ENCODE measurements around the gene SRD5A3.

The SRD5A3 gene

GRCh38 chr4:55378617-55379467 lies 32.8 kb downstream of the SRD5A3 start:
- no peak for DNase-seq

DNA sequence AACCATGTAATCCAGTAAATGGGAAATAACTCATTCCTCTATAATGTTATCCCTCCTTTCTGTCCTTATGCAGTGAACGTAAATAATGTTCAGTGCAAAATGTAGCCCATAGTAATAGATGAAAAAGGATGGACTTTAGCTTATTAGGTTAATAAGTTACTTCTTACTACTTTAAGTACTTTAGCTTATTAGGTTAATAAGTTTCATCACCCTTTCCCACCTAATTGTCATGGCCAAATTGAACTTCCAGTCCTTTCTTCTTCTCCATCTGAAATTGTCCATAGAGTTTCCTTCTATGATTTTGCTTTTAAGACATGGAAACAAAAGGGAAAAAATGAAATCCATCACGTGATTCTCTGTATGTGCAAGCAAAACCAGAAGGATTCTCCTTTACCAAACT lies 34.5 kb downstream of the SRD5A3 start:
- DNase-seq: no peak

- no peak for DNase-seq
These were observed 35.5 kb downstream of the SRD5A3 start for GRCh38 chr4:55381502-55381901.

GRCh38 chr4:55382488-55383003 lies 36.5 kb downstream of the SRD5A3 start:
- DNase-seq: no peak

DNA sequence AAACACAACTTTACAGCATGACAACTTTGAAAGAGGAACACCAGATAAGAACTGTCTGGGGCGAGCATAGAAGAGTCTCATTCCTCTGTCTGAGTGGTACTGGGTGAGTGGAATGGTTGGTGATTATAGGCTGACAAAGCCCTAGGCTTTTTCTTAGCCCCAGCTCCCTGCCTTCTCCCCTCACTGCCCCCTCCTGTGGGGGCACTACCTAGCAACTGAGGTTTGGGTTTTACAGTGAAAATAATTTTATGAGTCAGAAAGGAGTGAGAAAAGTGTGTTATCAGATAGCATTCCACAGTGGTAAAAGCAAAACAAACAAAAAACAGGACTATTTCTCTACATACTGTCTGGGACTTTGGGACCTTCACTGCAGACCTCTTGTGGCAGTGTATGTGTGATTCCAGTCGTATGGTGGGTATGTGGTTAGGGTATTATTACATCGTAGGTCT lies 39.2 kb downstream of the SRD5A3 start:
- no peak for DNase-seq

GRCh38 chr4:55386073-55386472 lies 40.0 kb downstream of the SRD5A3 start:
- no peak for DNase-seq

DNA sequence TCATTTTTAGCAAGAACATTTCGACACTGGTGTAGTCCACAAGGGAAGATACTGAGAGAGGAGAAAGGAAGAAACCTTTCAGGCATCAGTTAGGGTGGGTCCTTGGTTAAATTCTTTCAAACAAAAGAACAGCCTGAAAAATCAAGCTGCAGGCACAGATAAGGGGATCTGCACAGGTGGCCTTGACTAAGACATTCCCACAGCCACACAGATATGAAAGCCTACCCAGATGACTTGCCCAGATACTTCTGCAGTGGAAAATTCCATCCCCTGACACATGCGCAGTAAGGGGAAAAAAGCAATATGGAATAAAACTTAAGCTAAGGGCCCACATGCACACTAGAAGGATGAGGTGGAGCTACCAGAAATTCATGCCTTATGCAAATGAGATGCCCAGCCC lies 40.8 kb downstream of the SRD5A3 start:
- no peak for DNase-seq

DNA sequence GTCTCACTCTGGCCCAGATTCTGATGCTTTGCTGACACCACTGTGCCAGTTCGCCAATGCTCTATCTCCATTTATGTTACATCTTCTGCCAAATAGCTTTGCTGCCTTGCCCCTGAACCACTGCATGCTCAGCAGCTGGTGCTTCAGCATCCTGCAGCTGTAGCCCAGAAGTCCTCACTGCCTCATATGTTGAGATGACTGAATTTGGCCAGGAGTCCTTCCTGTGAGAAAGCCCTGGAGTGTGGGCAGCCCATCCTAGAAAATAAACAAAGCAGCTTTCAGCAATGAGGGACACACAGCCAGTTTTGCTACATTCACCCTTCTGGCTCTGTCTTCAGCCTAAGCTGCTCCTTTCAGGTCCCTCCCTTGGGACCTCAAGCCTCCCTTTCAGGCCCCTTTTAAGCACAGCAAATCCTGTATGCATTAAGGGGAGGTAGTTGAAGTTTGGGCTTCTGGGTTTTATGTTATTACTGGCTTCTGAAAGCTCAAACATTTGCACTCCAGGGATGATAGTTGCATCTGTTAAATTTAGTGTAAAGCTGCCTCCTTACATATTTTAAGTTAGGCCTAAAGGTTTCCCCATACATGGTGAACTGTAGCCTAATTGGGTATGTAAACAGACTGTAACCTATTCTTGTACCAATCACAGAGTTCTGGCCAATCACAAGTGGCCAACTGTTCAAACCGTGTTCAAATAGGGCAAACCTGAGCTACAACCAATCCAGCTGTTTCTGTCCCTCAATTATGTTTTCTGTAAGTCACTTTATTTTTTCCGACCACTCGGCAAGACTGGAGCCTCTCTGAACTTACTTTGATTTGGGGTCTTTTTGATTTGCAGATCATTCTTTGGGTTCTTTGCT lies 47.6 kb downstream of the SRD5A3 start:
- no peak for DNase-seq

GRCh38 chr4:55395218-55395528 lies 49.1 kb downstream of the SRD5A3 start:
- no peak for DNase-seq

- peak; percentile 75 to 92 (median 83) for DNase-seq
These were observed 49.7 kb downstream of the SRD5A3 start, which contains the start of gene TMEM165 for GRCh38 chr4:55395529-55396307. TMEM165 (plus strand) TSS chr4:55395957; CDS start chr4:55396190, 233 bp downstream.

DNA sequence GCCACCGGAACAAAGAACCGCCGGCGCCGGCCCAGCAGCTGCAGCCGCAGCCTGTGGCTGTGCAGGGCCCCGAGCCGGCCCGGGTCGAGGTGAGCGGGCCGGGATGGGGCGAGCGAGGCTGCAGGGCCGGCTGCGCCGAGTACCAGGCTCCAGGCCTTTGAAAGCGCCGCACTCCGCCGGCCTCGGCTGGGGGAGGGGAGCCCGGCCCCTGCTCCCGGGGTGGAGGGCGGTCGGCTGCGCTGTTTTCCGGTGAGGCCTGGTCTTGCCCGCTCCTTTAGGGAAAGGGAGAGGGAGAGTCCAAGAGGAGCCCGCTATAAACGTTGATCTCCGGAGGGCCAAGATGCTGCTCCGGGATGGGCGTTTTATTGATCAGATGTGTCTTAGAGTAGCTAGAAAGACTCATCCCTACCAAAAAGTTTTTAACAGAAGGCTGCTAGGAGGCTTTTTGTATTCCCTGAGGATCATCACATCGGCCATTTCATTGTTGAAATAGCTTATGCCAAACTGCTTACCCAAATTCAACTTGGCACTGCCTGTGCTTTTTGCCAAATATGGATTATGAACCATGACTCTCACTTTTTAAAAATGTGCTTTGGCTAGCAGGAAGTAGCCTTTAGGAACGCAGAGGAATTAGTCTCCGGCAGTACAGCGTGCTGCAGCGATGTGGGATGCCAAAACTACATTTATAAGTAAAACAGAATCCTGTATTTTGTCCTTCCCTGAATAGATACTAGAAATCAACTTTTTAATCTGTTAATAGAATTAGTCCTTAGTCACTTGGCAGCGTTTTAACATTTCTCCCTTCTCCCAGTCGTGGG lies 50.5 kb downstream of the SRD5A3 start:
- peak in 4 of 5 donors; percentile 12 to 17 (median 14) for DNase-seq

DNA sequence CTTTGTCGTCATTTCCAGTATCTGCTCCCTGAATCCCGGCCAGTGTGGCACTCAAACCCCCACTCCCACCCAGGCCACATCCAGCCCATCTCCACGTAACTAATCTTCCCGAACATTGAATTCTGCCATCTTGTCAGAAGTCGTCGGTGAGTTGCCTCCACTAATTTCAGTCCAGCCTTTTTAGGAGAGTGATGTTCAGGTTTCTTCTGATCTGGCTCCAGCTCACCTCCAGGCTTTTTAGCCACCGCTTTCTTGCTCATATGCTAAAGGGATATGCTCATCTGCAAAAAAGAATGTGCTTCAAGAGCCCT lies 51.0 kb downstream of the SRD5A3 start:
- no peak for DNase-seq

DNA sequence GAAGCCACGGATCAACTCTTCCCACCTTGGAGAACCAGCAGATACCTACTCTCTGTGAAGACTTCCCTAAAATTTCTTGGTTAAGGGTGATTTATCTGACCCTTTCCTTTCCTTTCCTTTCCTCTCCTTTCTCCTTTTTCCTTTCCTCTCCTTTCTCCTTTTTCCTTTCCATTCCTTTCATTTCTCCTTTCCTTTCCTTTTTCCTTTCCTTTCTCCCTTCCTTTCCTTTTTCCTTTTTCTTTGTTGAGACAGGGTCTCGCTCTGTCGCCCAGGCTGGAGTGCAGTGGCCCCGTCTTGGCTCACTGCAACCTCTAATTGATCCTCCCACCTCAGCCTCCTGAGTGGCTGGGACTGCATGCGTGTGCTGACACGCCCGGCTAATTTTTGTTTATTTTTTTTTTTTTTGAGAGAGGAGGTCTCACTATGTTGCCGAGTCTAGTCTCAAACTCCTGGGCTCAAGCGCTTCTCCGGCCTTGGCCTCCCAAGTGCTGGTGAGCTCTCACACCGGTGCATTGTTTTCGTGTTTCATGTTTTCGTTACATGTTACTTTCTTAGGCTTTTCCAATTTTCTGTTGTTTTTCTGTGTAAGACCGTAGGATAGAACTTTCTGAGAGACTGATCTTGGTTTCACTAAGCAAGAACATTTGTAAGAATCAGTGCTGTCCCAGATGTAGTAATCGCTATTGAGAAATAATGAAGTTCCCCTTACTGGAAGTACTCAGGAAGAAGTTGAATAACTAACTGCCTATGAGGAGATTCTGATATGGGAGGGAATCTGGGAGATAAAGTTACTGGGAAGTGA lies 51.7 kb downstream of the SRD5A3 start:
- no peak for DNase-seq

DNA sequence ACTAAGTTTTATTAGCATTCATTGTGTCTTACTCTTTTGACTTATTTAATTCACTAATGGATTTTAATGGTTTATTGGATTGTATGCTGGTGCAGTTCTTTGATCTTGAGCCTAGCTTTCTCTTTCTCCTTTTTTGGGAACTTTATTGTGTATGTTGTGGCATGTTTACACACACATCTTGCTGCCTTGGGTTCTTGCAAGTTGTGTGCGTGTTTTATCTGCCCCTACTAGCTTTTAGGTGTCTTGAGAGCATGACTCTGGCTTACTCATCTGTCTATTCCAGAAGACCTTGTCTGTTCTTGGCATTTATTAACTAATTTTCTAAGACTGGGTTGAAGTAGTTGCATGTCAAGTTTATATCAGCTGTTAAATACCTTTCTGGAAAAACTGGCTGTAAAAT lies 52.4 kb downstream of the SRD5A3 start:
- DNase-seq: no peak

GRCh38 chr4:55398966-55399365 lies 52.9 kb downstream of the SRD5A3 start:
- no peak for DNase-seq

GRCh38 chr4:55399581-55399980 lies 53.5 kb downstream of the SRD5A3 start:
- no peak for DNase-seq

- DNase-seq: no peak
These were observed 59.0 kb downstream of the SRD5A3 start for GRCh38 chr4:55405073-55405472.

GRCh38 chr4:55406545-55406944 lies 60.5 kb downstream of the SRD5A3 start:
- DNase-seq: no peak

DNA sequence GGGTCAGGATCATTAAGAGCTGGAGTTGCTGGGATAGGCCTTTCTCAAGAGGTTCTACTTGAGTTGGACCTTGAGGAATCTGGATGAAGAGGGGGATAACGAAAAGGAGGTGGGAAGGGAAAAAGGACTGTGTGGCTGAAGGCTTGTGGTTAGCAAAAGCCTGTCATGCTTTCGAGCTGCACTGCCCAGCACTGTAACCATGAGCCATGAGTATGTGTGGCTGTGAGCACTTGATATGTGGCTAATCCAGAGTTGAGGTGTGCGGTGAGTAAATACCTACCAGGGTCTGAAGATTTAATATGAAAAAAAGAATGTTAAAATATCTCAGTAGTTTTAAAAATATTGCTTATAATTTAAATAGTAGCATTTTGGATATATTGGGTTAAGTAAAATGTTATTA lies 61.1 kb downstream of the SRD5A3 start:
- DNase-seq: no peak

DNA sequence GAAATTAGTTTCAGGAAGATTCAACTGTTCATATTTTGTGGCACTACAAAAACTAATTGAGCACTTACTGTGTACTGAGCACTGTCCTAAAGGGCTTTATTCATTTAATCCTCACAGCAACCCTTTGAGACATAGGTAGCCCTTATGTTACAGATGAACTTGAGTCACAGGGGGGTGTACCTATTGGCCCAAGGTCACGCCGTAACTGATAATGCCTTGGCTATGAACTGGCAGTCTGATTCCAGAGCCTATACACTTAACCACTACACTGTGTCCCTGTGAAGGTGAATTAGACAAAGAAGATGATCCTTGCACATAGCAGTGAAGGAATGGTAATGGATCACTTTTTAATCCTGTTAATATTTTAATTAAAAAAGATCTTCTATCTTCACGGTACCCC lies 61.7 kb downstream of the SRD5A3 start:
- DNase-seq: no peak

DNA sequence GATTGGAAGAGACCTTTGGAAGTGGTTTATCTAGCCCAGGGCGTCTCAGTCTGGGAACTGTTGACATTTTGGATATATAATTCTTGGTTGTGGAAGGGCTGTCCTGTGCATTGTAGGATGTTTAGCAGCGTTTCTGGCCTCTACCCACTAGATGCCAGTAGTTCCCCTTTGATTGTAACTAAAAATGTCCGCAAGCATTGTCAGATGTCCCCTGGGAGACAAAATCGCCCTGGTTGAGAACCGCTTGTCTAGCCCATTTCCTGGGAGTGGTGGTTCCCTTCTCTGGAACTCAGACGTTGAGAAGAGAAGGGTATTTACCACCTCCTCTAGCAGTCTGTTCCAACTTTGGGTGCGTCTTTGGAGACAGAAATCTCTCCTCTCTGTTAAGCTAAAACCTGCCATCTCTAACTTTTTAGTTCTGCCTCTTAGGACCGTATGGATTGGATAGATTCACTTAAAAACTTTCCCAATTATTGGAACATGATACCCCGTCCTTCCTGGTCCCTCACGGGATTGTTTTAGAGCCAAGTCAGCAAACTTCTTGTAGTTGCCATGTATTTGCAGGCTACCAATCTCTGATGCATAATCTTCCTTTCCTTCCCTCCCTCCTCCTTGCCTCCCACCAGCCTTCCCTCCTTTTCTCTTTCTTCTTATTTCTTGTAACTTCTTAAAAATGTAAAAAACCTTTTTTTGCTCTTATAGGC lies 63.6 kb downstream of the SRD5A3 start:
- DNase-seq: no peak

Measured in T-helper 1 cell (primary cell).